ENCODE results near the gene PTPRG. TPM values are rescaled to one million over a fixed set of nuclear protein-coding genes. Genes with fewer than 3 reads are reported as not detected.

The PTPRG gene
- total RNA-seq, 1 donor from 2014 or later: 39.6 TPM

DNA sequence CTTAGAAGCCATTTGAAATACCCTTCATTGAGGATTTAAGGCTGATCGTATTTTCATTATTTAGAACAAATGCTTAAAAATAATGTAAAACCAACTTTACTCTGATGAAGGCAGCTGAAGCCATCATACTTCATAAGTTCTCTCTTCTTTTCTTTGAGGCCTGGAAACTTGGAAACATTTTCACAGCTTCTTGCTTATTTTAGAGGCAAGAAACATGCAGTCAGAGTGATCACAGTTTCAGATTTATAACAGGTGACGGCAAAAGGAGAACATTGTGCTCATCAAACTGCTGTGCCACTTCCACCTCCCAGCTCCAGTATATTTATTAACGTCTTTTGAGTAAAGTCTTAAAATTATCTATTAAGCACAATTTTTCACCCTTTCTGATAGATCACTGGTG, 376.1 kb downstream of the PTPRG start:
- Histone ChIP-seq H3K4me2 (ENCODE audit: low read length) (no peak overlapping the region), H3K4me1 (ENCODE audit: insufficient read depth, low read length) (no peaks in the 10 kb centered on the region), H3K27me3 (ENCODE audit: insufficient read depth, low read length) (no peaks in the 10 kb centered on the region), H3K9ac (ENCODE audit: low read length) (no peak overlapping the region), H3K9me3 (ENCODE audit: insufficient read depth, low read depth, low read length) (no peaks in the 10 kb centered on the region), H4K20me1 (ENCODE audit: insufficient read depth, low read length) (peaks cover 26% of the 10 kb centered on the region), H3K36me3 (ENCODE audit: insufficient read depth, low read length) (no peaks in the 10 kb centered on the region), H3K27ac (ENCODE audit: low read depth, low read length) (no peak overlapping the region), H2AFZ (ENCODE audit: low read depth, low read length) (no peak overlapping the region), H3K4me3 (ENCODE audit: insufficient read depth, low read depth, low read length) (no peak overlapping the region), H3K79me2 (ENCODE audit: insufficient read depth, low read length) (no peaks in the 10 kb centered on the region)
- no peaks in the 10 kb centered on the region for H3K4me1 Mint-ChIP-seq (ENCODE audit: low read depth, unreplicated experiment)
- peaks cover 1% of the 10 kb centered on the region for H3K36me3 Mint-ChIP-seq (ENCODE audit: low read depth, unreplicated experiment)
- FAIRE-seq (no peak), DNase-seq (ENCODE audit: low read depth) (no peak)
- no peaks in the 10 kb centered on the region for H3K27me3 Mint-ChIP-seq (ENCODE audit: low read depth, unreplicated experiment)
- no peak for TF ChIP-seq EZH2 (IDR thresholded peaks at IDR 0.05; ENCODE audit: insufficient read depth, low read length)
- TF ChIP-seq, protein P1, sequence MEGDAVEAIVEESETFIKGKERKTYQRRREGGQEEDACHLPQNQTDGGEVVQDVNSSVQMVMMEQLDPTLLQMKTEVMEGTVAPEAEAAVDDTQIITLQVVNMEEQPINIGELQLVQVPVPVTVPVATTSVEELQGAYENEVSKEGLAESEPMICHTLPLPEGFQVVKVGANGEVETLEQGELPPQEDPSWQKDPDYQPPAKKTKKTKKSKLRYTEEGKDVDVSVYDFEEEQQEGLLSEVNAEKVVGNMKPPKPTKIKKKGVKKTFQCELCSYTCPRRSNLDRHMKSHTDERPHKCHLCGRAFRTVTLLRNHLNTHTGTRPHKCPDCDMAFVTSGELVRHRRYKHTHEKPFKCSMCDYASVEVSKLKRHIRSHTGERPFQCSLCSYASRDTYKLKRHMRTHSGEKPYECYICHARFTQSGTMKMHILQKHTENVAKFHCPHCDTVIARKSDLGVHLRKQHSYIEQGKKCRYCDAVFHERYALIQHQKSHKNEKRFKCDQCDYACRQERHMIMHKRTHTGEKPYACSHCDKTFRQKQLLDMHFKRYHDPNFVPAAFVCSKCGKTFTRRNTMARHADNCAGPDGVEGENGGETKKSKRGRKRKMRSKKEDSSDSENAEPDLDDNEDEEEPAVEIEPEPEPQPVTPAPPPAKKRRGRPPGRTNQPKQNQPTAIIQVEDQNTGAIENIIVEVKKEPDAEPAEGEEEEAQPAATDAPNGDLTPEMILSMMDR (IDR thresholded peaks at IDR 0.05; ENCODE audit: insufficient read depth, low read depth, low read length): no peak
- H3K27ac Mint-ChIP-seq (ENCODE audit: unreplicated experiment): no peak overlapping the region
- peaks cover 4% of the 10 kb centered on the region for H3K9me3 Mint-ChIP-seq (ENCODE audit: unreplicated experiment)
- H3K4me3 Mint-ChIP-seq (ENCODE audit: unreplicated experiment): no peak overlapping the region

DNA sequence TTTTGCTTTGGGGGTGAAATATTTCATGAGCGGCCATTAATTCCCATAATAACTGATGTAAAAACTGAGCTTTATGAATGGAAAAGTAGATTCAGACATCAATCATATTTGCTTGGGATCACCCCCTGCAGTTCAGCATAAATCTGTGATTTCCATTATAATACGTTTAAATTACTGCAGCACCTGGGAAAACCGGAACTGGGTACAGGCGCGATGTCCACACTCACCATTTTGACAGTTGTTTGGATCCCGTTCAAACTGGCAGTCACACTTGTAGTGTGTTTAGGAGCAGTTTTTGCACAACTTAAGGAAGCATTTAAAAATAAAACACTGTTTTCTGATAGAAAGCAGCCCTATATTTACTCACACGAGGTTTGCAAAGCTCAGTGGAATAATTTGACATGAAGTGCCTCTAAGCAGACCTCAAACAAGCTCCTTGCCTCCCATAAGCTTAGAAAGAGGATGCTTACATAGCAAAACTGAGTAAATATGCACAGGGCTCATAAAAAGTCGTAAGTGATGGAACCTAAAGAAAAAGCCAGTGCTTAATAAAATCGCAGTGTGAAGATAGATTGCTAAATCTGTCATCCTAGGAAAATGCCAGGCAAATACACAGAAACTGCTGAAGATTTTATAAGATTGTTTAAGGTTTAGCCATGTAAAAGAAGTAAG, 377.6 kb downstream of the PTPRG start:
- TF ChIP-seq EZH2 (IDR thresholded peaks at IDR 0.05; ENCODE audit: insufficient read depth, low read length): no peak
- TF ChIP-seq, protein P1 (IDR thresholded peaks at IDR 0.05; ENCODE audit: insufficient read depth, low read depth, low read length): no peak
- Histone ChIP-seq H4K20me1 (ENCODE audit: insufficient read depth, low read length) (peaks cover 18% of the 10 kb centered on the region), H3K36me3 (ENCODE audit: insufficient read depth, low read length) (no peaks in the 10 kb centered on the region), H3K79me2 (ENCODE audit: insufficient read depth, low read length) (no peaks in the 10 kb centered on the region), H3K9me3 (ENCODE audit: insufficient read depth, low read depth, low read length) (no peaks in the 10 kb centered on the region), H3K4me3 (ENCODE audit: insufficient read depth, low read depth, low read length) (no peak overlapping the region), H2AFZ (ENCODE audit: low read depth, low read length) (no peak overlapping the region), H3K27me3 (ENCODE audit: insufficient read depth, low read length) (no peaks in the 10 kb centered on the region), H3K9ac (ENCODE audit: low read length) (no peak overlapping the region), H3K4me2 (ENCODE audit: low read length) (no peak overlapping the region), H3K27ac (ENCODE audit: low read depth, low read length) (no peak overlapping the region), H3K4me1 (ENCODE audit: insufficient read depth, low read length) (no peaks in the 10 kb centered on the region)
- DNase-seq (ENCODE audit: low read depth) (no peak), FAIRE-seq (no peak)
- no peak overlapping the region for H3K4me3 Mint-ChIP-seq (ENCODE audit: unreplicated experiment)
- H3K36me3 Mint-ChIP-seq (ENCODE audit: low read depth, unreplicated experiment): peaks cover 4% of the 10 kb centered on the region
- peaks cover 4% of the 10 kb centered on the region for H3K4me1 Mint-ChIP-seq (ENCODE audit: low read depth, unreplicated experiment)
- no peaks in the 10 kb centered on the region for H3K27me3 Mint-ChIP-seq (ENCODE audit: low read depth, unreplicated experiment)
- no peak overlapping the region for H3K27ac Mint-ChIP-seq (ENCODE audit: unreplicated experiment)
- peaks cover 4% of the 10 kb centered on the region for H3K9me3 Mint-ChIP-seq (ENCODE audit: unreplicated experiment)

DNA sequence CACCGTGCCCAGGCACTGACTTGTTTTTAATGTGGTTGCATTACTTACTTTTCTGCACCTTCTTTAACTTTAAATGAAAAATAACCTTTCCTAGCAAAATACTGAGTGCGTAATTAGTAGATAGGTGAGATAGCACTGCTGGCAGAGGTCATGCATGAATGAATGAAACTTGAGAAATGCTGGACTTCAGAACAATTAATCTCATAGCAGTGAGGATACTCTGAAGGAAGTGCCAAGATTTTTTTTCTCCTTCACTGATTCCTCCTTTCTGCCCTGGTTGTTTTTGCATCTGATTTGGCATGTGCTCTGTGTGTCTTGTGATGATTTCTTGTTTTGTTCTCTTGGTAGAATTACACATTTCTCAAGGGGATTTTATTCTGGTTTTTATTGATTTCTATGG, 378.9 kb downstream of the PTPRG start:
- Histone ChIP-seq H2AFZ (ENCODE audit: low read depth, low read length) (no peak overlapping the region), H3K9me3 (ENCODE audit: insufficient read depth, low read depth, low read length) (no peaks in the 10 kb centered on the region), H3K4me2 (ENCODE audit: low read length) (no peak overlapping the region), H3K27me3 (ENCODE audit: insufficient read depth, low read length) (no peaks in the 10 kb centered on the region), H3K4me3 (ENCODE audit: insufficient read depth, low read depth, low read length) (no peak overlapping the region), H3K4me1 (ENCODE audit: insufficient read depth, low read length) (no peaks in the 10 kb centered on the region), H3K36me3 (ENCODE audit: insufficient read depth, low read length) (no peaks in the 10 kb centered on the region), H3K27ac (ENCODE audit: low read depth, low read length) (no peak overlapping the region), H4K20me1 (ENCODE audit: insufficient read depth, low read length) (peaks cover 18% of the 10 kb centered on the region), H3K79me2 (ENCODE audit: insufficient read depth, low read length) (no peaks in the 10 kb centered on the region), H3K9ac (ENCODE audit: low read length) (no peak overlapping the region)
- no peak overlapping the region for H3K4me3 Mint-ChIP-seq (ENCODE audit: unreplicated experiment)
- no peaks in the 10 kb centered on the region for H3K27me3 Mint-ChIP-seq (ENCODE audit: low read depth, unreplicated experiment)
- peaks cover 4% of the 10 kb centered on the region for H3K4me1 Mint-ChIP-seq (ENCODE audit: low read depth, unreplicated experiment)
- no peak overlapping the region for H3K27ac Mint-ChIP-seq (ENCODE audit: unreplicated experiment)
- FAIRE-seq: no peak
- no peak for TF ChIP-seq EZH2 (IDR thresholded peaks at IDR 0.05; ENCODE audit: insufficient read depth, low read length)
- TF ChIP-seq, protein P1 (IDR thresholded peaks at IDR 0.05; ENCODE audit: insufficient read depth, low read depth, low read length): no peak
- no peak for DNase-seq (ENCODE audit: low read depth)
- peaks cover 4% of the 10 kb centered on the region for H3K36me3 Mint-ChIP-seq (ENCODE audit: low read depth, unreplicated experiment)
- H3K9me3 Mint-ChIP-seq (ENCODE audit: unreplicated experiment): peaks cover under 1% of the 10 kb centered on the region
